ENCODE data around the gene TSPAN14. TPM values are rescaled to one million over a fixed set of nuclear protein-coding genes. Genes with fewer than 3 reads are reported as not detected.

TSPAN14 gene
- total RNA-seq, 1 experiment from 2014 or later, result not detected

DNA sequence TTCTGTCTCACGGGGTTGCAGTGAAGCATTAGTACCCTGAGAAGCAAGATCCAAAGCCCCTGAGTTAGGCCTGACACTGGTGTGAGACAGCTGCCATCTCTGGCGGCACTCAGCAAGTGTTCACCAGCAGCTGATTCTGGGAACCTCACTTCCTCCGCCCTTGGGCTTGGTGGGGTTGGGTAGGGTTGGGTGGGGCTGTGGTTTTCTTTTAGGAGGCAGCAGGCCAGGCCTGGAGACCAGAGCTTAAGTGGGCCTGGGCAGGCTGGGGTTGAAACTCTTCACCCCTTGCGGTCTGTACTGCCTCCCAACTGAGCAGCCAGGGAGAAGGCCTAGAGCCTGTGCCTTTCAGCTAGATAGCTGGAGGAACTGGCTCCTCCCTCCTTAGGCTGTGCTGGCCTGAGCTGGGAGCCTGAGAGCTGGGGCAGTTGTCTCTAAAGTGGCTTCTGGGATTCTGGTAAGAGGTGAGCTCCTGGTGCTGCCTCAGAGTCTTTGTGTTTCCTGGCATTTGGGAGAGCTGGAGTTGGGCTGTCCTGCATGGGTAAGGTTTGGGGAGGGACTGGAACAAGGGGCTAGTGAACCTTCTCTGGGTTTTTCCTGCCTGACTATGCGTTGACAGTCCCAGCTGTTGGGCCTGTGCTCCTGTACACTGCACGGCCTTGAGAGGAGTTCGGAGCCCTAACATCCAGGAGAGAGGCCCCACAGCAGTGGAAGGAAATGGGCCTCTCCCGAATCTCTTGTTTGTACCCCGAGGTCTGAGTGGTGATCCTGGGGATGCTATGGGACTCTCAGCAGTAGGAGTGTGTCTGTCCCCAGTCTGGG, 5.1 kb downstream of the TSPAN14 start:
- no peak for ATAC-seq

DNA sequence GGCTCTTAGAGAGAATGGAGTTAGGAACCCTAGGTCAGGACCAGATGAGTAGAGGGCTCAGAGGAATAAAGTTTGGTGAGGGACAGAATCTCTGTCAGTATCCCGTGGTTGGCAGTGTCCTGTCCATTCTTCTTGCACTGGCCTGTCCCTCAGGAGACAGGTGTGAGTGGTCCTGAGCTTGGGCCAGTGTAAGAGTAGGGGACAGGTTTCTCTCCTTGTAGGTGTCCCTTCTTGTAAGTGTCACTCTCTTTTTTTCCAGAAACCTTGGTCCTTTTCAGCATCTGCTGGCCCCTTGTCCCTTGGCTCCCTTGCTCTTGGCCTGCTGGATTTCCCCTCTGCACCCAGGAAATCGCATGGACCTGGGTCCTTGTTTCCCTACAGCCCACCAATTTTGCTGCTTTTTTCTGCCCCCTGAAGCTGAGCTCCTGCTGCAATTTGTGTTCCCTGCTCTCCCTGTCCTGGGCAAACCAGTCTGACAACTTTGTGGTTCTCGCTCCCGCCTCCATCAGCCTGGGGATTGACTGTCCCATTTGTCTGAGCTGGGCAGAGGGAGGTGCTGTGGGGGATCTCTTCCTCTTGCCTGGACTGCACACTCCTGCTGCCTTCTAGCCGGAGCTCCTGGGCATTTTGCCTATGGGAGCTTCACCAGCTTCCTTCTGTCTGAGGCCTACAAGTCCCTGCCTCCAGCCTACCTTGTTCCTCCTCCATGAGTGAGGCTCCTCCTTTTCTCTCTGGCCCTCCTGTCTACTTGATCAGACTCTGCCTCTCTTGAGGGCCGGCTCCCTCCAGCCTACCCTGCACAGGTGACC, 6.5 kb downstream of the TSPAN14 start:
- Histone ChIP-seq H3K9ac (ENCODE audit: low read length) (no peak overlapping the region), H3K9me2 (replicated peaks; ENCODE audit: low read length) (no peaks in the 10 kb centered on the region), H3K4me3 (ENCODE audit: low read length) (no peak overlapping the region), H3K79me2 (ENCODE audit: low read length) (no peaks in the 10 kb centered on the region), H3K9me3 (ENCODE audit: low read length) (no peaks in the 10 kb centered on the region), H3K27me3 (ENCODE audit: low read length) (no peaks in the 10 kb centered on the region), H3K27ac (ENCODE audit: low read length) (no peak overlapping the region), H3K4me2 (ENCODE audit: low read length) (no peak overlapping the region), H4K20me1 (ENCODE audit: low read length) (no peaks in the 10 kb centered on the region), H3F3A (ENCODE audit: low read length, unreplicated experiment) (no peaks in the 10 kb centered on the region), H3K4me1 (ENCODE audit: insufficient read depth, low read length) (no peaks in the 10 kb centered on the region), H3K36me3 (ENCODE audit: low read depth, low read length) (no peaks in the 10 kb centered on the region), H2AFZ (ENCODE audit: low read length) (no peak overlapping the region)
- no TSS peak for BruUV-seq (replicated peaks)
- ChIA-PET CTCF (no interaction called here), POLR2A (ENCODE audit: unreplicated experiment) (no interaction called here)
- no peak for ATAC-seq
- intact Hi-C loops (cut with micrococcal nuclease), result no loop called here
- TF ChIP-seq, protein P1, sequence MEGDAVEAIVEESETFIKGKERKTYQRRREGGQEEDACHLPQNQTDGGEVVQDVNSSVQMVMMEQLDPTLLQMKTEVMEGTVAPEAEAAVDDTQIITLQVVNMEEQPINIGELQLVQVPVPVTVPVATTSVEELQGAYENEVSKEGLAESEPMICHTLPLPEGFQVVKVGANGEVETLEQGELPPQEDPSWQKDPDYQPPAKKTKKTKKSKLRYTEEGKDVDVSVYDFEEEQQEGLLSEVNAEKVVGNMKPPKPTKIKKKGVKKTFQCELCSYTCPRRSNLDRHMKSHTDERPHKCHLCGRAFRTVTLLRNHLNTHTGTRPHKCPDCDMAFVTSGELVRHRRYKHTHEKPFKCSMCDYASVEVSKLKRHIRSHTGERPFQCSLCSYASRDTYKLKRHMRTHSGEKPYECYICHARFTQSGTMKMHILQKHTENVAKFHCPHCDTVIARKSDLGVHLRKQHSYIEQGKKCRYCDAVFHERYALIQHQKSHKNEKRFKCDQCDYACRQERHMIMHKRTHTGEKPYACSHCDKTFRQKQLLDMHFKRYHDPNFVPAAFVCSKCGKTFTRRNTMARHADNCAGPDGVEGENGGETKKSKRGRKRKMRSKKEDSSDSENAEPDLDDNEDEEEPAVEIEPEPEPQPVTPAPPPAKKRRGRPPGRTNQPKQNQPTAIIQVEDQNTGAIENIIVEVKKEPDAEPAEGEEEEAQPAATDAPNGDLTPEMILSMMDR (conservative IDR thresholded peaks at IDR 0.05; ENCODE audit: low read depth, low read length), result no peak
- TF ChIP-seq EZH2 (IDR thresholded peaks at IDR 0.05; ENCODE audit: low read length, unreplicated experiment), result no peak
- TF ChIP-seq EZH2phosphoT487 (IDR thresholded peaks at IDR 0.05; ENCODE audit: borderline replicate concordance, low read length), result no peak
- DNase-seq, result no peak

More for the DNA sequence above, 5.1 kb downstream of the TSPAN14 start:
- intact Hi-C loops (cut with micrococcal nuclease), result no loop called here
- Histone ChIP-seq H3K9ac (ENCODE audit: low read length) (no peak overlapping the region), H3K27me3 (ENCODE audit: low read length) (no peaks in the 10 kb centered on the region), H3K4me1 (ENCODE audit: insufficient read depth, low read length) (no peaks in the 10 kb centered on the region), H3K9me2 (replicated peaks; ENCODE audit: low read length) (no peaks in the 10 kb centered on the region), H3K9me3 (ENCODE audit: low read length) (no peaks in the 10 kb centered on the region), H3K79me2 (ENCODE audit: low read length) (no peaks in the 10 kb centered on the region), H3K36me3 (ENCODE audit: low read depth, low read length) (no peaks in the 10 kb centered on the region), H3K27ac (ENCODE audit: low read length) (no peak overlapping the region), H3K4me3 (ENCODE audit: low read length) (no peak overlapping the region), H3K4me2 (ENCODE audit: low read length) (no peak overlapping the region), H2AFZ (ENCODE audit: low read length) (no peak overlapping the region), H3F3A (ENCODE audit: low read length, unreplicated experiment) (no peaks in the 10 kb centered on the region), H4K20me1 (ENCODE audit: low read length) (no peaks in the 10 kb centered on the region)
- CTCF ChIA-PET, result no interaction called here
- no TSS peak for BruUV-seq (replicated peaks)
- DNase-seq, result no peak
- TF ChIP-seq, protein P1 (conservative IDR thresholded peaks at IDR 0.05; ENCODE audit: low read depth, low read length), result no peak
- TF ChIP-seq EZH2 (IDR thresholded peaks at IDR 0.05; ENCODE audit: low read length, unreplicated experiment) (no peak), EZH2phosphoT487 (IDR thresholded peaks at IDR 0.05; ENCODE audit: borderline replicate concordance, low read length) (no peak)
- POLR2A ChIA-PET (ENCODE audit: unreplicated experiment), result no interaction called here

Data from PC-3 (cell line).